ENCODE results near the gene DAPK2.

The DAPK2 gene

GRCh38 chr15:63918901-63919348, 127.4 kb downstream of the DAPK2 start:
- Histone ChIP-seq H3K36me3 (ENCODE audit: control insufficient read depth in 2 of 2, insufficient read depth in 2 of 2, low read length in 2 of 2) (peaks cover 7 to 19% of the 10 kb centered on the region in 2 donors), H3K4me1 (ENCODE audit: control insufficient read depth in 2 of 2, insufficient read depth in 2 of 2, low read length in 2 of 2) (no peaks in the 10 kb centered on the region), H3K9me3 (ENCODE audit: control insufficient read depth in 2 of 2, low read length in 2 of 2) (no peaks in the 10 kb centered on the region), H3K9ac (ENCODE audit: low read depth in 1 of 2, low read length in 2 of 2) (no peak overlapping the region), H3K27me3 (ENCODE audit: control insufficient read depth in 2 of 2, insufficient read depth in 2 of 2, low read length in 2 of 2) (no peaks in the 10 kb centered on the region), H3K4me3 (ENCODE audit: low read length in 2 of 2) (no peak overlapping the region), H3K27ac (ENCODE audit: low read depth in 2 of 2, low read length in 2 of 2) (no peak overlapping the region)

GRCh38 chr15:63918317-63918672, 128.0 kb downstream of the DAPK2 start:
- H3K4me1 ChIP-seq (ENCODE audit: control insufficient read depth in 2 of 2, insufficient read depth in 2 of 2, low read length in 2 of 2), result no peaks in the 10 kb centered on the region
- no peak overlapping the region for H3K9ac ChIP-seq (ENCODE audit: low read depth in 1 of 2, low read length in 2 of 2)
- H3K36me3 ChIP-seq (ENCODE audit: control insufficient read depth in 2 of 2, insufficient read depth in 2 of 2, low read length in 2 of 2), result peaks cover 4 to 14% of the 10 kb centered on the region in 2 donors

GRCh38 chr15:63917588-63918316, 128.5 kb downstream of the DAPK2 start:
- Histone ChIP-seq H3K27me3 (ENCODE audit: control insufficient read depth in 2 of 2, insufficient read depth in 2 of 2, low read length in 2 of 2) (no peaks in the 10 kb centered on the region), H3K4me3 (ENCODE audit: low read length in 2 of 2) (no peak overlapping the region), H3K36me3 (ENCODE audit: control insufficient read depth in 2 of 2, insufficient read depth in 2 of 2, low read length in 2 of 2) (peaks cover 3 to 9% of the 10 kb centered on the region in 2 donors), H3K27ac (ENCODE audit: low read depth in 2 of 2, low read length in 2 of 2) (peak overlapping the region in 1 of 2 donors; percentile 0), H3K4me1 (ENCODE audit: control insufficient read depth in 2 of 2, insufficient read depth in 2 of 2, low read length in 2 of 2) (no peaks in the 10 kb centered on the region), H3K9ac (ENCODE audit: low read depth in 1 of 2, low read length in 2 of 2) (no peak overlapping the region), H3K9me3 (ENCODE audit: control insufficient read depth in 2 of 2, low read length in 2 of 2) (no peaks in the 10 kb centered on the region)

More at GRCh38 chr15:63918317-63918672, 128.0 kb downstream of the DAPK2 start:
- Histone ChIP-seq H3K4me3 (ENCODE audit: low read length in 2 of 2) (no peak overlapping the region), H3K9me3 (ENCODE audit: control insufficient read depth in 2 of 2, low read length in 2 of 2) (no peaks in the 10 kb centered on the region), H3K27me3 (ENCODE audit: control insufficient read depth in 2 of 2, insufficient read depth in 2 of 2, low read length in 2 of 2) (no peaks in the 10 kb centered on the region), H3K27ac (ENCODE audit: low read depth in 2 of 2, low read length in 2 of 2) (peak overlapping the region in 1 of 2 donors; percentile 0)

- Histone ChIP-seq H3K4me1 (ENCODE audit: control insufficient read depth in 2 of 2, insufficient read depth in 2 of 2, low read length in 2 of 2) (no peaks in the 10 kb centered on the region), H3K27ac (ENCODE audit: low read depth in 2 of 2, low read length in 2 of 2) (no peak overlapping the region), H3K27me3 (ENCODE audit: control insufficient read depth in 2 of 2, insufficient read depth in 2 of 2, low read length in 2 of 2) (no peaks in the 10 kb centered on the region), H3K4me3 (ENCODE audit: low read length in 2 of 2) (no peak overlapping the region), H3K9ac (ENCODE audit: low read depth in 1 of 2, low read length in 2 of 2) (no peak overlapping the region), H3K36me3 (ENCODE audit: control insufficient read depth in 2 of 2, insufficient read depth in 2 of 2, low read length in 2 of 2) (peaks cover 0 to 3% of the 10 kb centered on the region in 2 donors), H3K9me3 (ENCODE audit: control insufficient read depth in 2 of 2, low read length in 2 of 2) (no peaks in the 10 kb centered on the region)
These were observed 130.2 kb downstream of the DAPK2 start for GRCh38 chr15:63915873-63916771.

- Histone ChIP-seq H3K27me3 (ENCODE audit: control insufficient read depth in 2 of 2, insufficient read depth in 2 of 2, low read length in 2 of 2) (no peaks in the 10 kb centered on the region), H3K4me1 (ENCODE audit: control insufficient read depth in 2 of 2, insufficient read depth in 2 of 2, low read length in 2 of 2) (peaks cover 0 to under 1% of the 10 kb centered on the region in 2 donors), H3K4me3 (ENCODE audit: low read length in 2 of 2) (no peak overlapping the region), H3K36me3 (ENCODE audit: control insufficient read depth in 2 of 2, insufficient read depth in 2 of 2, low read length in 2 of 2) (peaks cover 0 to 3% of the 10 kb centered on the region in 2 donors), H3K9ac (ENCODE audit: low read depth in 1 of 2, low read length in 2 of 2) (peak overlapping the region in 1 of 2 donors; percentile 41), H3K27ac (ENCODE audit: low read depth in 2 of 2, low read length in 2 of 2) (no peak overlapping the region), H3K9me3 (ENCODE audit: control insufficient read depth in 2 of 2, low read length in 2 of 2) (no peaks in the 10 kb centered on the region)
These were observed 130.9 kb downstream of the DAPK2 start for GRCh38 chr15:63915209-63915872.

GRCh38 chr15:63913786-63914315, 132.4 kb downstream of the DAPK2 start:
- Histone ChIP-seq H3K27me3 (ENCODE audit: control insufficient read depth in 2 of 2, insufficient read depth in 2 of 2, low read length in 2 of 2) (no peaks in the 10 kb centered on the region), H3K4me3 (ENCODE audit: low read length in 2 of 2) (no peak overlapping the region), H3K9ac (ENCODE audit: low read depth in 1 of 2, low read length in 2 of 2) (no peak overlapping the region), H3K4me1 (ENCODE audit: control insufficient read depth in 2 of 2, insufficient read depth in 2 of 2, low read length in 2 of 2) (peaks cover 6 to 8% of the 10 kb centered on the region in 2 donors), H3K27ac (ENCODE audit: low read depth in 2 of 2, low read length in 2 of 2) (no peak overlapping the region), H3K9me3 (ENCODE audit: control insufficient read depth in 2 of 2, low read length in 2 of 2) (no peaks in the 10 kb centered on the region), H3K36me3 (ENCODE audit: control insufficient read depth in 2 of 2, insufficient read depth in 2 of 2, low read length in 2 of 2) (no peaks in the 10 kb centered on the region)

- H3K4me1 ChIP-seq (ENCODE audit: control insufficient read depth in 2 of 2, insufficient read depth in 2 of 2, low read length in 2 of 2), result peaks cover 6 to 8% of the 10 kb centered on the region in 2 donors
- H3K27ac ChIP-seq (ENCODE audit: low read depth in 2 of 2, low read length in 2 of 2), result no peak overlapping the region
- H3K9me3 ChIP-seq (ENCODE audit: control insufficient read depth in 2 of 2, low read length in 2 of 2), result no peaks in the 10 kb centered on the region
- H3K27me3 ChIP-seq (ENCODE audit: control insufficient read depth in 2 of 2, insufficient read depth in 2 of 2, low read length in 2 of 2), result no peaks in the 10 kb centered on the region
- no peak overlapping the region for H3K4me3 ChIP-seq (ENCODE audit: low read length in 2 of 2)
- no peak overlapping the region for H3K9ac ChIP-seq (ENCODE audit: low read depth in 1 of 2, low read length in 2 of 2)
- peaks cover 0 to 2% of the 10 kb centered on the region in 2 donors for H3K36me3 ChIP-seq (ENCODE audit: control insufficient read depth in 2 of 2, insufficient read depth in 2 of 2, low read length in 2 of 2)
These were observed 132.9 kb downstream of the DAPK2 start for GRCh38 chr15:63913336-63913735.

- Histone ChIP-seq H3K4me1 (ENCODE audit: control insufficient read depth in 2 of 2, insufficient read depth in 2 of 2, low read length in 2 of 2) (peaks cover 6 to 8% of the 10 kb centered on the region in 2 donors), H3K36me3 (ENCODE audit: control insufficient read depth in 2 of 2, insufficient read depth in 2 of 2, low read length in 2 of 2) (peaks cover 3 to 6% of the 10 kb centered on the region in 2 donors), H3K9ac (ENCODE audit: low read depth in 1 of 2, low read length in 2 of 2) (no peak overlapping the region), H3K27ac (ENCODE audit: low read depth in 2 of 2, low read length in 2 of 2) (no peak overlapping the region), H3K9me3 (ENCODE audit: control insufficient read depth in 2 of 2, low read length in 2 of 2) (no peaks in the 10 kb centered on the region), H3K4me3 (ENCODE audit: low read length in 2 of 2) (no peak overlapping the region), H3K27me3 (ENCODE audit: control insufficient read depth in 2 of 2, insufficient read depth in 2 of 2, low read length in 2 of 2) (no peaks in the 10 kb centered on the region)
These were observed 134.1 kb downstream of the DAPK2 start for GRCh38 chr15:63912061-63912615.

- Histone ChIP-seq H3K9ac (ENCODE audit: low read depth in 1 of 2, low read length in 2 of 2) (no peak overlapping the region), H3K27ac (ENCODE audit: low read depth in 2 of 2, low read length in 2 of 2) (no peak overlapping the region), H3K4me3 (ENCODE audit: low read length in 2 of 2) (no peak overlapping the region), H3K4me1 (ENCODE audit: control insufficient read depth in 2 of 2, insufficient read depth in 2 of 2, low read length in 2 of 2) (peaks cover 6 to 11% of the 10 kb centered on the region in 2 donors), H3K9me3 (ENCODE audit: control insufficient read depth in 2 of 2, low read length in 2 of 2) (no peaks in the 10 kb centered on the region), H3K27me3 (ENCODE audit: control insufficient read depth in 2 of 2, insufficient read depth in 2 of 2, low read length in 2 of 2) (no peaks in the 10 kb centered on the region), H3K36me3 (ENCODE audit: control insufficient read depth in 2 of 2, insufficient read depth in 2 of 2, low read length in 2 of 2) (peaks cover 3 to 6% of the 10 kb centered on the region in 2 donors)
These were observed 135.1 kb downstream of the DAPK2 start for GRCh38 chr15:63911160-63911559.

Data from mucosa of rectum (tissue), 2 donors.